ENCODE data around the gene C19orf44.

C19orf44 gene

DNA sequence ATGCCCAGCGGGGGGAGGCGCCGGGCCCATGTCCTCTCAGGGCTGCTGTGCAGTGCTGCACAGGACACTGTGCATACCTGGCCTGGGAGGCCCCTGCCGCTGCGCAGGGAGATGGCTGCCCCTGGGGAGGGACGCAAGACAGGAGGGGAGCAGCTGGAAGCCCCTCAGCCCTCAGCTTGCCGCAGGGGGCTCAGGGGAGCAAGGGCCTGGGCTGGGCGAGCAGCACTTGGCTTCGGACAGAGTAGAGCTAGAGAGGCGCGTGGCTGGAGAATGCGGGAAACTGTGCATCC lies 35.1 kb downstream of the C19orf44 start:
- Histone ChIP-seq H3K36me3 (peaks cover 100% of the 10 kb centered on the region in 11 experiments), H3K4me3 (no peak overlapping the region), H3K27ac (no peak overlapping the region), H3K27me3 (no peaks in the 10 kb centered on the region), H4K20me1 (peaks cover 33 to 100% (median 100%) of the 10 kb centered on the region in 11 experiments), H3K4me1 (no peaks in the 10 kb centered on the region), H3K9ac (no peak overlapping the region), H3K9me3 (replicated peaks in 1 of 11) (no peaks in the 10 kb centered on the region), H3K4me2 (no peak overlapping the region)
- no peak for TF ChIP-seq Cebpa-rat (IDR thresholded peaks at IDR 0.05)

GRCh38 chr19:16532440-16533234 lies 36.4 kb downstream of the C19orf44 start:
- H3K27ac ChIP-seq, result no peak overlapping the region
- H3K9me3 ChIP-seq (replicated peaks in 1 of 11), result no peaks in the 10 kb centered on the region
- H4K20me1 ChIP-seq, result peaks cover 46 to 100% (median 100%) of the 10 kb centered on the region in 11 experiments
- H3K4me1 ChIP-seq, result 0 out of 20 replicates have a peak, but pooled peaks cover 0 to 1% (median 0%) of the 10 kb centered on the region in 10 experiments
- H3K4me2 ChIP-seq, result no peak overlapping the region
- no peak overlapping the region for H3K4me3 ChIP-seq
- no peak overlapping the region for H3K9ac ChIP-seq
- no peaks in the 10 kb centered on the region for H3K27me3 ChIP-seq
- no peak for TF ChIP-seq Cebpa-rat (IDR thresholded peaks at IDR 0.05)
- peaks cover 100% of the 10 kb centered on the region in 11 experiments for H3K36me3 ChIP-seq

GRCh38 chr19:16535381-16535780 lies 39.2 kb downstream of the C19orf44 start:
- Histone ChIP-seq H3K36me3 (peaks cover 95 to 100% (median 98%) of the 10 kb centered on the region in 11 experiments), H3K4me3 (no peak overlapping the region), H4K20me1 (peaks cover 65 to 100% (median 100%) of the 10 kb centered on the region in 11 experiments), H3K4me1 (peaks cover 11 to 28% (median 13%) of the 10 kb centered on the region in 10 experiments), H3K9me3 (replicated peaks in 1 of 11) (no peaks in the 10 kb centered on the region), H3K9ac (peak overlapping the region in 1 of 11 experiments; percentile 34; a peak in 1 of 22 replicates), H3K4me2 (no peak overlapping the region), H3K27ac (no peak overlapping the region), H3K27me3 (no peaks in the 10 kb centered on the region)
- no peak for TF ChIP-seq Cebpa-rat (IDR thresholded peaks at IDR 0.05)

- no peaks in the 10 kb centered on the region for H3K27me3 ChIP-seq
- peaks cover 93 to 100% (median 98%) of the 10 kb centered on the region in 11 experiments for H3K36me3 ChIP-seq
- no peak overlapping the region for H3K4me3 ChIP-seq
- peaks cover 72 to 100% (median 100%) of the 10 kb centered on the region in 11 experiments for H4K20me1 ChIP-seq
- H3K4me1 ChIP-seq, result peaks cover 19 to 36% (median 20%) of the 10 kb centered on the region in 10 experiments
- no peak overlapping the region for H3K27ac ChIP-seq
- H3K4me2 ChIP-seq, result no peak overlapping the region
- TF ChIP-seq Cebpa-rat (IDR thresholded peaks at IDR 0.05), result no peak
- no peaks in the 10 kb centered on the region for H3K9me3 ChIP-seq (replicated peaks in 1 of 11)
- H3K9ac ChIP-seq, result 0 out of 22 replicates have a peak overlapping the region, but pooled peaks of 1 of the 11 experiments have one; percentile 3
These were observed 39.9 kb downstream of the C19orf44 start for GRCh38 chr19:16536130-16536529.

DNA sequence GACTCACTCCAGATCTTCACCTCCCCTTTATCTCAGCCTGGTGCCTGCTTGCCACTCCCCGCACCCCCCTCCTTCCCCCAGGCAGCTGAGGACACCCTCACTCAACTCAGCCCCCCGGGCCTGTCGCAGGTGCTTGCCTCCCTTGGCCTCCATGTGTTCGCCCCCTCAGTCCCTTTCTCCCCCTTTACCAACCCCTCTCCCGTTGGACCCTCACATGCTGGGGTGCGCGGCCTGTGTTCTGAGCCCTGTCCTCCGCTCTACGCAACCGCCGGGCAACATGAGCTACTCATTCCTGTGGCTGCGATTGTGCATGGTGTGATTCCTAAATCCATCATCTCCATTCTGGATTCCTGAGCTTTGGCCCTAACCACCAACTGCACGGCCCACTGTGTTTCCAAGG lies 40.9 kb downstream of the C19orf44 start:
- TF ChIP-seq Cebpa-rat (IDR thresholded peaks at IDR 0.05), result no peak
- no peak overlapping the region for H3K4me2 ChIP-seq
- H3K27me3 ChIP-seq, result no peaks in the 10 kb centered on the region
- no peak overlapping the region for H3K9ac ChIP-seq
- H3K36me3 ChIP-seq, result peaks cover 83 to 93% (median 90%) of the 10 kb centered on the region in 11 experiments
- peaks cover 21 to 39% (median 23%) of the 10 kb centered on the region in 10 experiments for H3K4me1 ChIP-seq
- H3K9me3 ChIP-seq (replicated peaks in 1 of 11), result no peaks in the 10 kb centered on the region
- H3K27ac ChIP-seq, result no peak overlapping the region
- no peak overlapping the region for H3K4me3 ChIP-seq
- H4K20me1 ChIP-seq, result peaks cover 71 to 100% (median 99%) of the 10 kb centered on the region in 11 experiments

DNA sequence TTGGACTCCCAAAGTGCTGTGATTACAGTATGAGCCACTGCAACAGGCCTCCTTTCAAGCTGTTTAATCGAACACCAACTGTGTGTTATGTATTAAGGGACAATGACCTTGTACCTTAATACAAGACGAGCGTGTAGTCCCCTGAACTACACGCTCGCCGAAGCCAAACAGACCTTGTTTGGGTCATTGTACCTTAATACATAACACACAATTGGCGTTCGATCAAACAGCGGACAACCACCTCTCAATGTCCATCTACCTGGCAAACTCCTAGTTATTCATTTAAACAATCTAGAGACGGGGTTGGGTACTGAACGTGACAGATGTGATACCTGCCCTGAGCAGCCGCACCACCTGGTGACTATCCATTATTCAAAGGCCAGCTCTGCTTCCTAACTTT lies 44.8 kb downstream of the C19orf44 start:
- H4K20me1 ChIP-seq, result peaks cover 50 to 67% (median 61%) of the 10 kb centered on the region in 11 experiments
- H3K9ac ChIP-seq, result peak overlapping the region; percentile 87 to 97 (median 94)
- no peak for TF ChIP-seq Cebpa-rat (IDR thresholded peaks at IDR 0.05)

GRCh38 chr19:16541526-16542044 lies 45.4 kb downstream of the C19orf44 start:
- Histone ChIP-seq H3K27ac (peak overlapping the region; percentile 72 to 95 (median 93)), H3K27me3 (no peaks in the 10 kb centered on the region), H3K4me2 (peak overlapping the region; percentile 86 to 99 (median 94)), H3K36me3 (peaks cover 39 to 50% (median 46%) of the 10 kb centered on the region in 11 experiments), H3K9ac (peak overlapping the region; percentile 87 to 97 (median 94)), H3K4me3 (peak overlapping the region; percentile 78 to 100 (median 91)), H3K4me1 (peaks cover 45 to 68% (median 51%) of the 10 kb centered on the region in 10 experiments), H3K9me3 (replicated peaks in 1 of 11) (no peaks in the 10 kb centered on the region), H4K20me1 (peaks cover 43 to 61% (median 55%) of the 10 kb centered on the region in 11 experiments)
- no peak for TF ChIP-seq Cebpa-rat (IDR thresholded peaks at IDR 0.05)

More for the DNA sequence above, 44.8 kb downstream of the C19orf44 start:
- H3K9me3 ChIP-seq (replicated peaks in 1 of 11), result no peaks in the 10 kb centered on the region
- H3K4me2 ChIP-seq, result peak overlapping the region; percentile 86 to 99 (median 94)
- H3K27ac ChIP-seq, result peak overlapping the region; percentile 72 to 95 (median 93); a peak in 19 of 22 replicates
- peaks cover 45 to 57% (median 52%) of the 10 kb centered on the region in 11 experiments for H3K36me3 ChIP-seq
- peak overlapping the region; percentile 78 to 100 (median 91) for H3K4me3 ChIP-seq
- H3K4me1 ChIP-seq, result peaks cover 45 to 68% (median 51%) of the 10 kb centered on the region in 10 experiments
- no peaks in the 10 kb centered on the region for H3K27me3 ChIP-seq

DNA sequence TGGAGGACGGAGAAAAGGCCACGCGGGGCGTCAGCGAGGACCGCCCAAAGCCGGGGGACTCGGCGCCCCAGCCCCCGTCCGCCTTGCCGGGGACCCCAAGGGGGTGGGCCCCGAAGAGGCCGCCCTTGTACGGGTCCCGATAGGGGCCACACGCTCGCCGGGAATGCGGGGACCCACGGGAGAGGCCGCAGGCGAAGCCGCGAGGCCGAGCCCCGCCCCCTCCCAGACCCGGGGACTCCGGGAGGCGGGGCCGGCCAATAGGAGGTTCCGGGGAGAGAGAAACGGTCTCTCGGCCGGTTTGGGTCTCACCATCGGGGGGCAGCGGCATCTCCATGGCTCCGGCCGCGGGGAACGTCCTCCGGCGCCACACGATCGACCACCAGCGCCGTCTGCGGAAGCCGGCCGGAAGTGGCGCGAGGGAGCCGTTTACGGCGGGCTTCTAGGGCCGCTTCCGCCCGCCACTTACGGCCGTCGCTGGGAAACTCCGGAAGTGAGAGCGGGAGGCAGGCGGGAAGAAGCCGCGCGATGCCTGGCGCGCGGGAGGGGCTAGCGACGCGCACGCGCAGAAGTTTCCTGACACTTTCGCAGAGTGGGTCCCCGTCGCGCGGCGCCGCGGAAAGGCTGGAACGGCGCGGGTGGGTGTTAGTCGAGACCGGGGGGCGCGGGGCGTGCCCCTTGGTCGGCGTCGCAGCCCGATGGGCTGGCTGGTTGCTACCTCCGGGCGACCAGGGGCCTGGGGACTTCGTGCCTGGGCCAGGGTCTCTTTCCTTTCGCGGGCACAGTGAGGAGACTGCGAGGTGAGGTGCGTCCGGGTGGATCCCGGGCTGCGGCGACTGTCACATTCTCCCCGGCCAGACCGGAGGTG lies 46.1 kb downstream of the C19orf44 start, which contains the start of gene CHERP:
Gene CHERP, minus strand, starts transcription at position 393 of the 865 bp plus-strand sequence. Its CDS starts 59 bp downstream, at position 334.
- peaks cover 32 to 43% (median 39%) of the 10 kb centered on the region in 11 experiments for H3K36me3 ChIP-seq
- H4K20me1 ChIP-seq, result peaks cover 37 to 54% (median 48%) of the 10 kb centered on the region in 11 experiments
- H3K4me2 ChIP-seq, result peak within 1 kb of the TSS; percentile 86 to 99 (median 94)
- TF ChIP-seq Cebpa-rat (IDR thresholded peaks at IDR 0.05), result no peak
- peak within 1 kb of the TSS; percentile 87 to 97 (median 94) for H3K9ac ChIP-seq
- H3K4me1 ChIP-seq, result peaks cover 46 to 74% (median 53%) of the 10 kb centered on the region in 10 experiments
- no peaks in the 10 kb centered on the region for H3K9me3 ChIP-seq (replicated peaks in 1 of 11)
- peak within 1 kb of the TSS; percentile 72 to 95 (median 93) for H3K27ac ChIP-seq
- H3K27me3 ChIP-seq, result no peaks in the 10 kb centered on the region
- peak within 1 kb of the TSS; percentile 78 to 100 (median 91) for H3K4me3 ChIP-seq

All from BLaER1 treated with 17β-estradiol and CSF1 and Interleukin-3, amounts not matched to agents 10 nM and 100 nM (cell line).